Left renal pelvis (tissue), 4 donors: ENCODE measurements around the gene LGALS12. TPM values are rescaled to one million over a fixed set of nuclear protein-coding genes. Genes with fewer than 3 reads are reported as not detected.
"Not testable (repeated sequence)": the region's sequence is repeated elsewhere in the genome, so short reads cannot be mapped to it uniquely, and the experiment has no call there.

Experiments
- DNase-seq, 4 donors: peaks; one replicate each; pipeline ENCODE4 v3.0.0-alpha.2; 2013; ENCODE audit warnings: low read depth in 4 of 4, low spot score in 3 of 4
- polyA plus RNA-seq, 4 donors: library from polyadenylated mRNA; unstranded; fragments of 120-200 nt; gene quantifications; one replicate each; pipeline ENCODE4 v1.2.1, GENCODE V29; 2013; ENCODE audit not compliant: insufficient read length in 4 of 4

LGALS12 gene
- polyA plus RNA-seq, 4 donors: 0.09 to 6.8 (median 0.24) TPM

DNA sequence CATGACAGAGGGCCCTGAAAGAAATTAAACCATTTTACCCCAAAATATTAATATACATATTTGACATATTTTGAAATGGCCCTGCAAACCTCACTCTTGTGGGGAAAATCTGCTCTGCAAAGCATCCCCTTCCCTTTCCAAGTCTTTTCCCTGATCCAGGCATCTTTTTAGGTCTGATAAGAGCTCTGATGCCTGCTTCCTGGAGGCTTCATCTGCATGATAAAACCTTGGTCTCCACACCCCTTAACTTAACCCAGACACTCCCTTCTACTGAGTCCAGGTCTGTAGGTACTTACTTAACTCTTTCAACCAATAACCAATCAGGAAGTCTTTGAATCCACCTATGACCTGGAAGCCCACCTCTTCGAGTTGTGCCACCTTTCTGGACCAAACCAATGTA lies 1.8 kb upstream of the LGALS12 start:
- DNase-seq: no peak

GRCh38 chr11:63504933-63505586 lies 824 bp upstream of the LGALS12 start:
- DNase-seq: no peak

DNA sequence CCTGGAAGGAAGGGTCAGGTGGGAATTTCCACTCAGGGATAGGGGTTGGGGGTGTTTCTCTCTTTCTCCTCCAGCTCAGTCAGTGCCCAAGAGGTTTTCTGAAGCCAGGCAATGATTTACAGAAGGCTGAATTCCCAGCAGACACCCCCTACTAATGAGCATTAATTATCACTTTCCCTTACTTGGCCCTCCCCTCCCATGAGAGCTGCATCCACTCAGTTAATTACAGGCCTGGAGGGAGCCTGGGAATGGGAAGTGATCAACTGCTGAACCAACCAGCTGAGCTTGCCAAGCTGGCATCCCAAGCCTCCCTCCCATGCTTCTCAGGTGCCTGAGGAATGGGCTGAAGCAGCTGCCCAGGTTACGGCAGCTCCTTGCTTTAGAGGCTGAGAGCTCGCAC lies 992 bp downstream of the LGALS12 start:
- DNase-seq: no peak

DNA sequence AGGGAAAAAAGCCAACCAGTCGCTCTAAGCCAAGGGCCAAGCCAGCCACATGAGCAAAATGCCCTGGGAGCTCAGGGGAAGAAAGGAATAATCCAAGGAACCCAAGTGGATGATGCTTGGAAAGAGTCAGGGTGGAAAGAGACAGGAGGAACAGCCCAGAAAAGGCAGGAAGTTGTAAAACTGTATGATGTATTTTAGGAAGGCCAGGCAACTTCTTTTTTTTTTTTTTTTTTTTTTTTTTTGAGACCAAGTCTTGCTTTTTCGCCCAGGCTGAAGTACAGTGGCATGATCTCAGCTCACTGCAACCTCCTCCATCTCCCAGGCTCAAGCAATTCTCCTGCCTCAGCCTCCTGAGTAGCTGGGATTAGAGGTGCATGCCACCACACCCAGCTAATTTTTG lies 1.6 kb downstream of the LGALS12 start:
- no peak for DNase-seq

DNA sequence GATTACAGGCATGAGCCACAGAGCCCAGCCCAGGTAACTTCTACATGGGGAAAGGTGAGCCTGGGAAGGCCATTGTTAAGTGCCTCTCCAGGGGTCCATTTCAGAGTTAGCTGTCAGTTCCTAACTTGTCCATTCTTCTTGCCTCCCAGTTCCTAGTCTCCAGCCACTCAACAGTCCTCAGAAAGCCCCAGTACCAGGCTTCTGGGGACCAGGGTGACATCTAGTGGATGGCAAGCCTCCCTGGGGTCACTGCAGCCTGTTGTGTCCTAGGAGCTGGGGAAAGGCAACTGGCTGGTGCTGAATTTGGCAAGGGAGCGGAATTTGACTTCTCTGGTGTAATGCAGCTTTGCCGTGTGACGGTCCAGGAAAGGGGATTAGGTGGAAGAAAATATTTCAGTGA lies 2.1 kb downstream of the LGALS12 start:
- no peak for DNase-seq

- no peak for DNase-seq
Observed at GRCh38 chr11:63508745-63509144, 2.9 kb downstream of the LGALS12 start.

DNA sequence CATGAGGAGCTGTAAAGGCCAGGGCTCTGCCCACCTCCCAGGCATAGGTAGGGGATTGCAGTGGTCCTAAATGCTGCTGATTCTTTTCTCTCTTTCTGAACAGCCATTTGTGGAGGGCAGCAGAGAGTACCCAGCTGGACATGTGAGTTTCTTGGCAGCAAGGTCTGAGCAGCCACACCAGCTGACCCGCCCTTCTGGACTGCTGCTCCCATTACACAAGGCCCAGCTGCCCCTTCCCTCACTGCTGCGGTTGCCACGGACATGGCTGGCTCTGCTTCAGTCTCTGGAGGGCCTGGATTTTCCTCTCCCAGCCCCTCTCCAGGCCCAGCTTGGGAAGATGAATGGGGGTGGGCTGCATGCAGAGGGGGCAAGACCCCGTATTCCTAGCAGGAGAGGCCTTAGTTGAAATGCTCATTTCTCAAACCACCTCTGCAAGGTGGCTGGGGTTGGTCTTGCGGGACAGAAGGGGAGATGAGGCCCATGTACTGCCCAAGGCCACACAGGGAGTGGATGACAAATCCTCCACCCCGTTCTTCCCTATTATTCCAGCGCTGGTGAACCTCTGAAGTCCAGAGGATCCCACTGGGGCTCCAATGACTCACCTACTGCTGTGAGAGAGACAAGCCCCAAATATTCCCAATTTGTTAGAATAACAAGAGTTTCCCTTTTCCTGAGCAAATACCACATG lies 4.6 kb downstream of the LGALS12 start:
- no peak for DNase-seq

DNA sequence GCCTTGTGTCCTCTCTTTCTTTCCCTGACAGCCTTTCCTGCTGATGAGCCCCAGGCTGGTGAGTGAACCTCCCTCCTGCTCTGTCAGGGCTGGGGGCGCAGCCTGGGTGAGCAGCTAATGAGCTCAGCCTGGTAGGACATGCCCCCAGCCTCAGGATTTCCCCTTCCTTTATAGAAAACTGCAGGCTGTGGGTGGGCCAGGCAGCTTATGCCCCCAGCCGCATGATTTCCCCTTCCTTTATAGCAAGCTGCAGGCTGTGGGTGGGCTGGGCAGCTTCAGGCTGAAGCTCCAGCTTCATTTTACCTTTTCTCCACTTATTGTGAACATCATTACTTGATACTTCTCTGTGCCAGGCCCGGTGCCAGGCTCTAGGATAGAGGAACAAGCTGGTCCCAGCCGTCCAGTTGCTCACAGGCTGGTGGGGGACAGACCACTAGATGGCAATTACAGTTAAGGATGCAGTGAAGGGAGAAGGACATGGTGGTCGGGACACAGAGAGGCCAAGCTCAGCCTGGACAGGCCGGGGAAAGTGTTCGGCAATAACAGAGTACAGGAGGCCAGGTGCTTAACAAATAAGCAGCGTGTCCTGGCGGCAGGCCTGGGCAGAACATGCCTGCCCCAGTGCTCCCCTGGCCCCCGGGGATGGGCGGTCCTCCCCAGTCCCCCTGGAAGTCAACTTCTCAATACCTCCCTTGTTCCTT lies 5.3 kb downstream of the LGALS12 start:
- DNase-seq: no peak

DNA sequence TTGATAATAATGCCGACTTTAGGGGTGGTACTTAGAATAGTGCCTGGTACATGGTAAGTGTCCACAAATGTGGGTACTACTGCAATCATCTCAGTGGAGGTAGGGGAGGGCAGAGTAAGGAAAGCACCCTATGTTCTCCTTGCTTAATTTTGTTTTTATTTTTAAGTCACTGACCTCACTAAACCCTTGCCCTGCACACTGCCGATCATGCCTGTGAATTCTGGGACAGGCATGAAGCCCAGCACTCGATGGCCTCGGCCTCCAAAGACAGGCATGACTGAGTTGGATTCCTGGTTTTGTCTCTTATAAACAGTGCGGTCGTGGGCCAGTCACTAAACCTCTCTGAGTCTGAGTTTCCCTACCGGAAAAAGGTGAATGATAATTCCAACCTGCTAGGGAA lies 6.9 kb downstream of the LGALS12 start:
- no peak for DNase-seq

DNA sequence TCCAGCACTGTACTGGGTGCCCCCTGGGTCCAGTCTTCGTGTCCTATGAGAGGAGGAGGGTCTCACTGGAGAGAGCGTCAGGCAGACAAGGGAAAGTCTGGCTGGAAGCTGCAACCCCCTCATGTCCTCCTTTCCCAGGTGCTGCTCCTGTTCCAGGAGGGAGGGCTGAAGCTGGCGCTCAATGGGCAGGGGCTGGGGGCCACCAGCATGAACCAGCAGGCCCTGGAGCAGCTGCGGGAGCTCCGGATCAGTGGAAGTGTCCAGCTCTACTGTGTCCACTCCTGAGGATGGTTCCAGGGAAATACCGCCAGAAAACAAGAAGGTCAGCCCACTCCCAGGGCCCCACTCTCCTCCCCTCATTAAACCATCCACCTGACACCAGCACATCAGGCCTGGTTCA lies 10.2 kb downstream of the LGALS12 start:
- no peak for DNase-seq

DNA sequence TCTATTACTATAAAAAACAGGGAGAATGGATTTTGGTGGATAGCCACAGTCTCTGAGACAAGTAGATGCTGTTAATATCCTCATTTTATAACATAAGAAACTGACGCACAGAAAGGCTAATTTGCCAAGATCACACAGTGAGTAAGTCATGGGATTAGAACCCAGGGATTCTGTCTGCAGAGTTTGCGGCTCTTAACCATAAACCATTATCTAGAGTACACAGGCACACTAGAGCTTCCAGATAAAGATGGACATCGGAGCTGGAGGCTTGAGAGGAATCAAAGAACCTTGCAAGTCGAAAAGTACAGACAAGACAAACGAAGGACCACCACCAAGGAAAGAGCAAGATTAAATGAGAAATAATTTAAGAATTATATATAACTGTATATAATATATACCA lies 11.3 kb downstream of the LGALS12 start:
- DNase-seq: no peak

GRCh38 chr11:63518548-63518947 lies 12.7 kb downstream of the LGALS12 start:
- DNase-seq: no peak

DNA sequence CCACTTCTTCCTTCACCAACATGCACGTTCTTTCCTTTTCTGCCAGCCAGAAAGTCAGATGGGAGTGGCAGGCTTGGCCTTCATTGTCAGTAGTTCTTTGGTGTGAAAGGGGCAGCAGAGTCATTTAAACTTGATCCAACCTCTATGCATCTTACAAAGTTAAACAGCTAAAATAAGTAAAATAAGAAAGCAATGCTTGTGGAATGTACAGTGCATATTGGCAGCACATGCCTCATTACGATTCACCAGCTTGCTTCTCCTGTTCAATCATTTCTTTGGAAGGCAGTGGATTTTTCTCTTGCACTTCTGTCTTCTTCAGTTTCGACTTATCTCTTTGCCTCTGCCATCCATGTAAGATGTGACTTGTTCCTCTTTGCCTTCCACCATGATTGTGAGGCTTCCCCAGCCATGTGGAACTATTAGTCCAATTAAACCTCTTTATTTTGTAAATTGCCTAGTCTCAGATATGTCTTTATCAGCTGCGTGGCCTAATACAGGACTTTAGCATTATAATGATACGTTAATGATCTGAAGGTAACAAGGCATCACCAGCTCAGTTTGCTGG lies 14.8 kb downstream of the LGALS12 start:
- DNase-seq: no peak

GRCh38 chr11:63521896-63522295 lies 16.0 kb downstream of the LGALS12 start:
- no peak for DNase-seq

- no peak for DNase-seq
Observed at GRCh38 chr11:63523151-63523550, 17.3 kb downstream of the LGALS12 start.

DNA sequence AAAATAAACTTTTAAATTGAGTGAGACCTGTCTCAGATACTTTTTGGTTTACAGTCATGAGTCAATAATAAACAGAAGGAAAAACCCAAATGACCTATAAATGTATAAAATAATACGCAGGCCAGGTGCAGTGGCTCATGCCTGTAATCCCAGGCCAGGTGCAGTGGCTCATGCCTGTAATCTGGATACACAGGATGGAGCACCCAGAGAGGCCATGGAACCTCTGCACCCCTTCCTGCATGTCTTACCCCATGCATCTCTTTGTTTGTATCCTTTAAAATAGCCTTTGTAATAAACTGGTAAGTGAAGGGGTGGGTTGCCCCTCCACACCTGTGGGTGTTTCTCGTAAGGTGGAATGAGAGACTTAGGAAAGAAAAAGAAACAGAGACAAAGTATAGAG lies 21.8 kb downstream of the LGALS12 start:
- DNase-seq: no peak

- not testable (repeated sequence) for DNase-seq
Observed at GRCh38 chr11:63528156-63528555, 22.3 kb downstream of the LGALS12 start.

DNA sequence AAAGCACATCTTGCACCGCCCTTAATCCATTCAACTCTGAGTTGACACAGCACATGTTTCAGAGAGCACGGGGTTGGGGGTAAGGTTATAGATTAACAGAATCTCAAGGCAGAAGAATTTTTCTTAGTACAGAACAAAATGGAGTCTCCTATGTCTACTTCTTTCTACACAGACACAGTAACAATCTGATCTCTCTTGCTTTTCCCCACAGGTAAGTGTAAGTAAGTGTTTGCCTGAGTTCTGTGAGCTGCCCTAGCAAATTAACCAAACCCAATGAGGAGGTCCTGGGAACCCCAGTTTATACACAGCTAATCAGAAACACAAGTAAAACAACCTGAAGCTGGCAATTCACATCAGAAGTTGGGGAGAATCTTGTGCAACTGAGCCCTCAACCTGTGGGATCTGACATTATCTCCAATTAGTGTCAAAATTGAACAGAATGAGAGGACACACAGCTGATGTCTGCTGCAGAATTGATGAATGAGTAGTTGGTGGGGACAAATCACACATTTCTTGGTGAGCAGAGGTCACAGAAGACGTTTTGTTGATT lies 22.9 kb downstream of the LGALS12 start:
- not testable (repeated sequence) for DNase-seq

DNA sequence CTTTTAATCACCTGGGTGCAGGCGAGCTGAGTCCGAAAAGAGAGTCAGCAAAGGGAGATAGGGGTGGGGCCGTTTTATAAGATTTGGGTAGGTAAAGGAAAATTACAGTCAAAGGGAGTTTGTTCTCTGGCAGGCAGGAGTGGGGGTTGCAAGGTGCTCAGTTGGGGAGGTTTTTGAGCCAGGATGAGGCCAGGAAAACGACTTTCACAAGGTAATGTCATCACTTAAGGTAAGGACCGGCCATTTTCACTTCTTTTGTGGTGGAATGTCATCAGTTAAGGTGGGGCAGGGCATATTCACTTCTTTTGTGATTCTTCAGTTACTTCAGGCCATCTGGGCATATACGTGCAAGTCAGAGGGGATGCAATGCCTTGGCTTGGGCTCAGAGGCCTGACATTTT lies 23.5 kb downstream of the LGALS12 start:
- not testable (repeated sequence) for DNase-seq

GRCh38 chr11:63530021-63530420 lies 24.1 kb downstream of the LGALS12 start:
- DNase-seq: no peak

GRCh38 chr11:63531074-63531792 lies 25.3 kb downstream of the LGALS12 start:
- DNase-seq: not testable (repeated sequence)
